Stimulated activated CD8-positive, alpha-beta memory T cell treated with anti-CD3 and anti-CD28 coated beads, Interleukin-15, amount 100 ng/mL, for 48 hours (primary cell): Measurements from ENCODE around the gene CENPN.

Experiments used
- DNase-seq, 2 donors: peaks; one replicate each; pipeline ENCODE4 v3.0.0-alpha.2; 2020; ENCODE audit warnings: low read depth in 2 of 2

The CENPN gene

DNA sequence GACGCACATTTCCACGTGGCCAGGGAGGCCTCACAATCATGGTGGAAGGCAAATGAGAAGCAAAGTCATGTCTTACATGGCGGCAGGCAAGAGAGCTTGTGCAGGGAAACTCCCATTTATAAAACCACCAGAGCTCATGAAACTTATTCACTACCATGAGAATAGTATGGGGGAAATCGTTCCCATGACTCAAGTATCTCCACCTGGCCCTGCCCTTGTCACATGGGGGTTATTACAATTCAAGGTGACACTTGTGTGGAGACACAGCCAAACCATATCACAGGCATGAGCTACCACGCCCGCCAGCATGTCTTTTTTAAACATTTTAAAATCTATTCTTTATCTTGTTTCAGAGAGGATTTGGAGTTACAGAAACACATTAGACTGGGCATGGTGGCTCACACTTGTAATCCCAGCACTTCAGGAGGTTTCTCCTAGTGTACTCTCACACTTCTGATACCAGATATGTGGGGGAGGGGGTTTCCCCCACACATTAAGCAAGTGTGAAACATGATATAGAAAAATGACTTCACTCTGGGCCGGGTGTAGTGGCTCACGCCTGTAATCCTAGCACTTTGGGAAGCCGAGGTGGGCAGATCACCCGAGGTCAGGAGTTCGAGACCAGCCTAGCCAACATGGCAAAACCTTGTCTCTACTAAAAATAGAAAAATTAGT, 23.1 kb downstream of the CENPN start:
- peak in 1 of 2 donors; percentile 15 for DNase-seq

DNA sequence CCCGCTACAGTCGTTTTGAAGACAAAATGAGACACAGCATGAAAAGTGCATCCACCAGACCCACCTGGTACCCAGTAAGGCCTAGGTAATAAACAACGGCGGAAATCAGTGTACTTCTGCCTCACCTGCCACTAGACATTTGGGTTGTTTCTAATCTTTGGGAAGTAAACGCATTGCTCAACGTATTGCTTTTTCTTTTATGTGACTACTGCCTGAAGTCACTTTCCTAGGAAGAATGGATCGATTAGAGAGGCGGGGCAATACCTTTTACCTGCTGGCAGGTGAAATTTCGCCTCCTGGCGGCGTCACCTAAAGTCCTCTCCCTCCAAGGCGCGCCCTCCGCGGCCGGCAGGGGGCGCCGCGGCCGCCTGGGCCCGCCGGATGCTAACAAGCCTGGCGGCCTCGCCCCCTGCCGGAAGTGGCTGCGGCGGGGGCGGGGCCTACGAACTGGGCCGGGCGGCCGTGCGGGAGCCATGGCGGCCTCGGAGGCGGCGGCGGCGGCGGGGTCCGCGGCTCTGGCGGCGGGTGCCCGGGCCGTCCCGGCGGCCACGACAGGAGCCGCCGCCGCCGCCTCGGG, 28.5 kb downstream of the CENPN start, which contains the start of gene ATMIN:
Gene ATMIN (plus strand): TSS at position 445 of the 577 bp plus-strand sequence. CDS start 29 bp downstream, at position 474.
- DNase-seq: peak; percentile 77 to 80

DNA sequence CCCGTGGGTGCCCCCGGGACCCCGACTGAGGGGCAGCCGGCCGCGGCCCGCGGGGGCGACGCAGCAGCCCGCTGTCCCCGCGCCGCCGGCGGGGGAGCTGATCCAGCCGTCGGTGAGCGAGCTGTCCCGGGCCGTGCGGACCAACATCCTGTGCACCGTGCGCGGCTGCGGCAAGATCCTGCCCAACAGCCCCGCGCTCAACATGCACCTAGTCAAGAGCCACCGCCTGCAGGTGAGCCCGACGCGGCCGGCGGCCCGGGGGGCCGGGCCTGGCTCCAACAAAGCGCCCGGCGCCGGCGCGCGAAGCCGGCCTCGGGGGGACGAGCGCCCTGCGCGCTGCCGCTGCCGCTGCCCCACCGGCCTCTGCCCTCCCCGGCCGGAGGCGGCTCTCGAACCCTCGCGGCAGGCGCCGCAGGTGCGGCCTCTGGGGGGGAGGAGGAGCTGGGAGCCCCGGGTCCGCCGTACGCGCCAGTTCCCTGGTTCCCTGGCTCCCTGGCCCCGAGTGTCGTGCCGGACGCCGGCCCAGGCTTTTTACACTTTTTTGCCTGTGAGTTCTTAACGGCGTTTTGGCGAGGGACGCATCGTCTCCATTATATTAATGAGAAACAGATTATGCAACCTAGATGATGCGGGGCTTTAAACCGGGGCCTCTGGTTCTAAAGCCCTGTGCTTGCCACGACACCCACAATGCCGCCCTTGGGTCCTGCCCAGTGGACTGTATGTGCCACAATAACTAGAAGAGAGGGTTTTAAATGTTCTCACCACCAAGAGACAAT, 29.1 kb downstream of the CENPN start:
- DNase-seq: peak; percentile 12 to 19

DNA sequence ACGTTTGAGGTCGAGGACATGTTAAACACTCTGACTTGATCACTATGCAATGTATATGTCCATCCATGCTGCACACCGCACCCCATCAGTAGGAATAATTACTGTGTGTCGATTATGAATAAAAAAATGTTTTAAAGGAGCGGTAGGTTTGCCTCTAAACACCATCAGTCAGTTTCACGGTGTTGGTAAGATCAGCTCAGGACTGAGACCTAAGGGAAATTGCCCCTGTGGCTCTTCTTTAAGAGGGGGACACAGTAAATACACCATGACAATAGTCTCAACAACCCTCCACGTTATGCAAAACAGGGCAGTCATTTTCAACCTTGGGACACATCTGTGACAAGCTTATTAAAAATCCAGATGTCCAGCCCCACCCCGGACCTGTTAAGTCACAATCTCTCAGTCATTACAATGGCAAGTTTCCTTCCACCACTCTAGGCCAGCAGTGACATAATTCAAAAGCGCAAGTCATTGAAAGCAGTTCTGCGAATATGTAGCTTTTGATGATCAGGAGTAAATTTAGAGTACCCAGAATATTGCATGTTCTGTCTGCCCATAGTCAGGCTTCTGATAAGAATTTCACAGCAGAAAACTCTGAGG, 29.8 kb downstream of the CENPN start:
- no peak for DNase-seq

DNA sequence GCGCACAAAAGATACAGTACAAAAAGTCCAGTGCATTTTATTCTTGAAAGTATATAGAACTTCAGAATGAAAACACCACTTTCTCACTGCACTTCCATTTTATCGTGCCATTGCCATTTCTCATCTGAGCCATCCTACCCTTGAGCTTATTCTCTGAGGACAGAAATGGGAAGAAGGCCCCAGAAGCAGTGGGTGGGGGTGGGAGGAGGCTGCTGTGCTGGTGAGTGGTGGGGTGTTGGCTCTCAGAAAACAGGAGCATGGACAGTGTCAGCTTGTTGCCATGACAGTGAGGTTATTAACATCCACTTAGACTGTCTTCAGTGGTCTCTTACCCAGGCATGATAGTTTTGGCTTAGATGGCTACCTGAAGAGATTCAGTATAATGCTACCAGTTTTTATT, 33.1 kb downstream of the CENPN start:
- DNase-seq: no peak

DNA sequence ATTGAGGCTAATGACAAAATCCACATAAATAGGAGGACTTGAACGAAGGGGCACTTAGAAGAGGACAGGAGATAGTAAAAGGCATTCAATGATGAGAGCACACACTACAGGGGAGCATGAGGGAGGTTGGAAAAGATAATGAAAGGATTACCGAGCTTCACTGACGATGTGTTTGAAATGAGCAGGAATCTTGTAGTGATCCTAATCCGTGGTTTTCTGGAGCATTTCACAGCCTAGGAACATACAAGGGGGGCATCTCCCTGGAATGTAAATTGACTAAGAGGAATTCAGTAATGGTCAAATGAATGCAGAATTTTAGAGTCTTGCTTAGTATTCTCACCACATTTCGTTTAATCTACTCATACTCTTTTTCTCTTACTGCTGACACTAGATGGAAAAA, 33.8 kb downstream of the CENPN start:
- no peak for DNase-seq

DNA sequence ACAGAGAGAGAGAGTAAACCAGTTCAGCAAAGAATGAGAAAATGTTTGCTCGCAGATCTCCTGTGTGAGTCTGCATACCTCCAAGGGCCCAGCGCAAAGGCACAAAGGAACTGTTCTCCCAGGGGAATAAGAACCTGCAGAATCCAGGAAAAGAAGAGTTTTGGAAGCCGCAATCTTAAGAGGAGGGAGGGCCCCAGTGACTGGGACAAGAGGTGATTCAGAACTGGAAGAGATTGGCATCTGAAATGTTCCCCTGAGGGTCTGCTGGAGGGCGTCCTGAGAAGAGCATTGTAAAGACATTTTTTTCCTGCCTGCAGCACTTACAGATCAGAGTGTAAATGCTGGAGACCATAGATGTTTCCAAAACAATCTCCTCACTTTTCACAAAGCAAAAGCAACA, 34.7 kb downstream of the CENPN start:
- no peak for DNase-seq

DNA sequence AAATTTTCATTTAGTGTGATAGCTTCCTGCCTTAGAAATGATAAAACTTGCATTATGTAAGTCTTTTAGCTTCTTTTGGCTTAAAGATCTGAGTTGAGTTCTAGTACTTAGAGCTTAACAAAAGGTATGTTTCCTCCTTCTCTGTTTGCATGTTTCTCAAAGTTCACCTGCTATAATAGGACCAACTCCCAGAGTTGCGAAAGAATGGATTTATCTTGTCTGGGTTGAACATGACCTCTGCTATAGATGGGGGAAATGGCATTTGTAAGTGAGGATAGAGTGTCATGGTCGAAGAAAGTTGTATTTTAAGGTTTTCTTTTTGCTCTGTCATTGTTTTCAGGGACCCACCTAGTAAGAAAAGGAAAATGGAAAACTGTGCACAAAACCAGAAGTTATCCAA, 35.8 kb downstream of the CENPN start:
- no peak for DNase-seq

DNA sequence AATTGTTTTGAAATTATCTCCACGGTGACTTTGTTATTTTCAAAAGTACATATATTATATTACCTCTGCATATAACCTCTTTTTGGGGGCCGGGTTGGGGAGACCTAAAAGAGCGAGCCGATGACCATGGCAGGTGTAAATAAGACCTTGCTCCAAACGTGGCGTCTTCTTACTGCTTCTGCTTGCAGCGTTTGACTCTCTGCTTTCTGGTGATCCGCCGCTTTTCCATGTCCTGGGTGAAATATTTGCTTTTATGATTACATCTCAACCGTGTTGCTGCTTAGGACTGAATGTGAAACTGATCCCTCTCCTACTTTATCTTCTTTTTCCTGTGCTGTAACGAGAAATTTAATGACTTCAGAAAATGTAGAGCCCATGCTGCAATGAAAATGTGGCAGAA, 46.7 kb downstream of the CENPN start:
- DNase-seq: no peak

DNA sequence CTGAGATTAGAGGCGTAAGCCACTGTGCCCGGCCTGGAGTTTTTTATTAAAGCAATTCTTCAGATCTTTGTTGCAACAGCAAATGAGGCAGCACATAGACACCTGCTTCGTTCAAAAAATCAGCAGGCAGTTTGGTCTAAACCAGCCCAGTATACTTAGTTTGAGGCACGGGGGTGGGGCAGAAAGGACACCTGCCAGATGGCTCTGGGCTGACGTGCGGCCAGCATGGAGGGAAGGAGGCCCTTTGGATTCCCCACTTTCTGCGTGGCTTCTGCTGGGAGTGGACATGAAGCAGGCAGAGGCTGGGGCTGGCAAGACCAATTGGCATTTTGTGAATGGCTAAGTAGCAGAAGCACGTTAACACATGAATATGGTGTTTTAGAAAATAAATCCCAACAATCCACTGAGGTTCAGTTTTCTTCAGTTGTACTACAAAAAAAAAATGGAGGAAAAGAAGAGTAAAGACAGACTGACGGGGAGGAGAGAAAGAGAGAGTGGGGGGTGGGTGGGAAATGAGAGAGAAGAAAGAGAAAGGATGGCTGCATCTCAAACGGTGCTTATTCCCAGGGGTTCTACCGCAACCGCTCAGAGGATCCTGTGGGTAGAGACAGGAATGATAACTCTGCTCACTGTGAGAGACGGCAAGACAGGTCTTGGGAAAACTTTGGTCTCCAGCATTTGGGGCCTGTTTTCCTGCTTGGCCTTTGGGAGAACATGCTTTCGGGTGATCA, 53.7 kb downstream of the CENPN start:
- DNase-seq: no peak

DNA sequence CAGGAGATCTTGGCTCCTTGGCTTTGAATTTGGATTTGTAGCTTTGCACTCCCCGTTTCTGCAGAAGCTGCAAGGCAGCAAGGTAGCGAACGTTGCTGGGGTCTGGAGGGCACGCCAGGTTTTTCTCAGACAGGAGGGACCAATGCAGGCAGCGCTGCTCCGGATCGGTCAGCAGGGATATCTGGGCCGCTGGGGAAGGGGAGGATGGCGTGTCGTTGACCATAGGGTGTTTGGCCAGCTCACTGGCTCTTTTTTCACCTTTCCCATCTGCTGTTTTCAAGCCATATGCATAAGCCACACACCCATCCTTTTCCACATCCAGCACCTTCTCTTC, 54.3 kb downstream of the CENPN start:
- DNase-seq: no peak

DNA sequence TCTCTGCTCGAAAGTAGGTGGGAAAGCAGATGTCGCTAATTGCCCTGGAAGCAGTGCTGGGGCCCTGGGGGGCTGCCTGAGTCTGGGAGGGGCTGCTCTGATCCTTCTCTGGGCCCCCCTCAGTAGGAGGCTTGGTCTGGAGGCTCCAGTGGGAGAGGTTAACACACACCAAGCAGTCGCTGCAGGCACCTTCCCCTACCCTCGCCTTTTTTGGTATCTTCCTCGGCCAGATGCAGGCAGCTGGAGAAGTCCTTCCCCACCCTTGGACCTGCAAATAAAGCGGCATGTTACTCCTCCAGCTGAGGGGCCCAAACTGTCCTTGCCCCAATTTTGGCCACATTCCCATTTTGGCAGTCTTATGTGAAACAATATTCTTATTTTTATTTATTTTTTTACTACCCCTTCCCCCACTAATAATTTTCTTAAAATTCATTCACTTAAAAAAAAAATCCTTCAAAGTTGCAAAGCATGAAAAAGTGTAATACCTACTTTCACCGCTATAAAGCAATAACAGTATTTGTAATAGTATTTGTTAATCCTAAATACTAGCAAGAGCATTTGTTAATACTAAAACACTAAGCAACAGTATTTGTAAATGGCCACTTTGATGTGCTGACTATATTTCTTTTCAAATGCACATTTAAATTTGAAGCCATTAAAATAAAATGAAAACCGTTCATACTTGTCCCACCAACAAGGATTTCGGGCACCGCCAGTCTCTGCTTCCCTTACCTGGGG, 55.0 kb downstream of the CENPN start:
- no peak for DNase-seq

DNA sequence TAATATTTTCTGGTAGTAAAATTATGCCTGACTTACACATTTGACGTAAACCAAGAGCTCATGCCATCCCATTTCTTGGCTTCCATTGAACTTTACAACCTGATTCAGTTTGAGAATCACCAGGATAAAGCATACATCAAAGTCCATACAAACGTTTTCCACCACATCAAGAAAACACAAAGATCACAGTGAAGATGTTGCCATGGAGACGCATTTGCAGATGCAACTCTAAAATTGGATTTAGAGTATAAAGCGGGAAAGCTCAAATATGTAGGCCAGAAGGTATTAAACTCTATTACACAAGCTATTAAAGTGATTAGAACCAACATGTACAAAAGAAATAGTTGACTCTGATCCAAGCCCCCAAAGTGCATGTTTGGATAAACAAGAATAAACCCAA, 59.7 kb downstream of the CENPN start:
- no peak for DNase-seq

DNA sequence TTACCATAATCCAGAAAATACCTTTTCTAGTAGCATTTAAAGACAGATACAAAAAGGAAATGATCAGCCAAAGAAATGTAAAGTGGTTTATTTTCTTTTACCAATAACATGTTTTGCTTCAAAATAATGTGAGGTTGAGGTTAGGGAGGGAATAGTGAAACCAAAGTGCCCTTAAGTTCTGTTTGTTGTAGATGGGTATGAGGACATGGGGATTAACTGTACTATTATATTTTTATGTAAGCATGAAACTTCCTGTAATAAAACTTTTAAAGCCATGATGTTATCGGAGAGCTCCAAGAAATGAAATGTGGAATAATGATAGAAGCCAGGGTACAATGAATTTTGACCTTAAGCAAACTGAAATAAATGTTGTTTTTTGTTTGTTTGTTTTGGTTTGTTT, 60.2 kb downstream of the CENPN start:
- no peak for DNase-seq

DNA sequence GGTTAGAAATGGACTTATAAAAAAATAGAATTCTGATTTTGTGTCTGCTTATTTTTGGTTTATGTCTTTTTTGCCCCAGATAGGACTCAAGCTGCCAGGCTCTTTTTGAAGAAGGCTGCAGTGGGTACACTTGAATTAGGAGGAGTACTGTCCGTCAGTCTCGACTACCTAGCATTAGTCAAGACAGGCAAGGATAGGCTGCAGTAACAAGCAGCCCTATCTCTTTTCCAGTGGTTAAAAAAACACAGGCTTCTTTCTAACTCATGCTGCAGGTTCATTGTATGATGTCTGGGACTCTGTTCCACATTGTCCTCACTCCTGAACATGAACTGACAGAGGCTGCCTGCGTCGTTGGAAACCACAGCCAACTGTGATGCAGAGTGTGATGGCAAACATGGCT, 62.0 kb downstream of the CENPN start:
- no peak for DNase-seq

DNA sequence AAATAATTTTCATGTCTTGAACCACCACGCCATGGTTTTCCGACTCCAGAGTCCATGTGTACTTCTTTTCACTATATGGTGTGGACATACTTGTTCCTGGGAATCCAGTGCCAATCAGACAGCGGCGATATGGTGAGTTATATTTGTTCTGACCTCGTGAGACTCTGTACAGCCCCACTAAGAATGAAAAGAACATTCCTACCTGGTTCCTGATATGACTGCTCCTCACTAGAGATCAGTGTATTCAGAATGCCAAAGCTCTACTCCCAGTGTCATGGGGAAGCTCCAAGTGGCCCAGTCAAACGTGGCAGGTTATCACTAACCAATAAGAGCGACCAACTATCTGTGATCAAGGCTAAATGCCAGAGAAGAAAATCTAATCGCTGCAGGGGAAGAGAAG, 64.0 kb downstream of the CENPN start:
- DNase-seq: no peak

DNA sequence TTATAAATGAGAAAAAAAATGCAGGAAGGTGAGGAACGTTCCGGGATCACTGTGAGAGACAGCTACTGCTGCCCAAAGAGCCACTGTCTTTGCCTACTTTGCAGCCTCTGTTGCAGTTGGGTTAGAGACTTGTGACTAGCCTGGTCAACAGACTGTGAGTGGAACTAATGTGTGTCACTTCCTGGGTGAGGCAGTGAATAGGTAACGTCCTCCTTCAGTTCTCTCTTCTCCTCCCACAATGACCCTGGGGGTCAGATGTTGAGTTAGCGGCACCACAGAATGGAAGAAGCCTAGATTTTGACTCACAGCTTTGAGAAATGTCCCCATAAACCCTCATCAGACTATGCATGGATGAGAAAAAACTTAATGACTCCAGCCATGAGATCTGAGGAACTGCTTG, 64.8 kb downstream of the CENPN start:
- no peak for DNase-seq

DNA sequence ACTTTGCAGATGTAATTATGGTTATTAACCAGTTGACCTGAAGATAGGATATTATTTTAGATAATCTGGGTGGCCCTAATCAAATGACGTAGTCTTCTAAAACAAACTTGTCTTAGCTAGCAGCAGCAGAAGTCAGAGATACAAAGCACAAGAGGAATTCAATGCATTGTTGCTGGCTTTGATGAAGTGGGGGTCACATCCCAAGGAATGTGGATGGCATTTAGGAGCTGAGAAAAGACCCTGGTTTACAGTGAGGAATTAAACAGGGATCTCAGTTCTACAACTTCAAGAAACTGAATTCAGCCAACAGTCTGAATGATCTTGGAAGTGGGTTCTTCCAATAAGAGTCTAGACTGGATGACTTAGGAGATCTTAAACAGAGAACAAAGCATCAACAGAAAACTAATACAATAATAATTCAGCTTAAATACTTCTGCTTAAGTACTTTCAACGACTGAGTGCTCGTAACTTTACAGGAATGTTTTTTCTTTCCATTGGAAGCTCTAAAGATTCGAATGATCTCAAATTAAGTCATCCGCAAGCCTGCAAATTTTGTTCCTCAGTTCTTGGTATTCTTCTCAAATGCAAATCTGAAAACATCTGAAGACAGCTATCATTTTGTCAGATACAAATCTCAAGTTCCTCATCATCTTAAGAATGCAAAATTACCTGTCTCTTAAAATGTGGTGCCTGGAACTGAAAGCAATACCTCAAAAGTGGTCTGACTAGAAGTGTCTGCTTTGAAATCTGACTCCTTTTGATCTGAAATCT, 66.7 kb downstream of the CENPN start:
- DNase-seq: no peak

DNA sequence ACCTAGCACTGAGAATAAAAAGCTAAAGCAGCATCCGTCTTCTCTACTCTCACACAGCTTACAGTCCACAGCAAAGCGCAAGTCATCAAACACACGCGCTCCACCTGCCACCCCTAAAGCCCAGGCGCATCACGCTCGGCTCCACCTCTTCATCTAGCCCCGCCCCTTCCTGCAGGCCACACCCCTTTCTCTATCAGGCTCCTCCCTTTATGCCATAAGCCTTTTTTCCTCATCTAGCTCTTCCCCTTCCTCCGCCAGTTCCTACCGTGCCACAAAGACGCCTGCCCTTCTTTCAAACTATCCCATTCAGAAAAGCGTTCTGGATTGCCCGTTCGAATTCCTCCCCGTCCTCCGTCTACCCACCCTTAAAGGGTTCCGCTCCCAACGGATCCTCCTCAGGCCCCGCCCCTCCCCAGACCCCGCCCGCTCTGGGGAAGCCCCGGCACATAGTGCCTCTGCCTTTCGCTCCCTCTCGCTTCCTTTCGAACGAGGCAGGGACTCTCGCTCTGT, 69.6 kb downstream of the CENPN start:
- DNase-seq: peak; percentile 75 to 79
